Measurements from ENCODE around the gene GRM1. TPM values are rescaled to one million over a fixed set of nuclear protein-coding genes. Genes with fewer than 3 reads are reported as not detected.

GRM1 gene
- total and polyA plus RNA-seq, 2 donors (not counting 1 experiment from before 2014, with no cell fraction given) = not detected

- Histone ChIP-seq H3K27me3 (replicated peaks in 1 of 4; ENCODE audit: control extremely low read depth in 1 of 4, control insufficient read depth in 3 of 4, insufficient read depth in 4 of 4, low read length in 3 of 4) (no peaks in the 10 kb centered on the region), H3K4me2 (replicated peaks; ENCODE audit: low read depth, low read length, poor library complexity, severe bottlenecking) (no peak overlapping the region), H3K9ac (ENCODE audit: low read length) (no peak overlapping the region), H3K9me3 (ENCODE audit: control extremely low read depth in 1 of 3, control insufficient read depth in 2 of 3, insufficient read depth in 1 of 3, low read length in 2 of 3) (no peaks in the 10 kb centered on the region), H4K20me1 (ENCODE audit: control insufficient read depth, insufficient read depth, low read length, poor library complexity, severe bottlenecking) (no peaks in the 10 kb centered on the region), H3K4me3 (ENCODE audit: control extremely low read depth in 1 of 5, extremely low read depth in 1 of 5, insufficient read depth in 1 of 5, low read depth in 2 of 5, low read length in 4 of 5) (no peak overlapping the region), H3K4me1 (ENCODE audit: control insufficient read depth in 2 of 2, insufficient read depth in 2 of 2, low read length in 2 of 2) (no peaks in the 10 kb centered on the region), H3K79me2 (ENCODE audit: control insufficient read depth, insufficient read depth, low read length) (no peaks in the 10 kb centered on the region), H2AFZ (ENCODE audit: insufficient read depth, low read depth, low read length, poor library complexity, severe bottlenecking) (no peak overlapping the region), H3K36me3 (replicated peaks in 1 of 2; ENCODE audit: control extremely low read depth in 1 of 2, control insufficient read depth in 1 of 2, extremely low read depth in 1 of 2, insufficient read depth in 2 of 2, low read length in 1 of 2) (no peaks in the 10 kb centered on the region), H3K27ac (ENCODE audit: low read length in 2 of 2) (no peak overlapping the region)
- ATAC-seq (ENCODE audit: low read depth) (no peak), DNase-seq (no peak)
- ChIA-PET POLR2A (no interaction called here), CTCF (no interaction called here)
- WGBS (ENCODE audit: insufficient coverage) = 100% methylated on average over 1 of the region's 3 CpGs
- no peaks in the 10 kb centered on the region for H3K4me1 Mint-ChIP-seq
- no peaks in the 10 kb centered on the region for H3K27me3 Mint-ChIP-seq
- intact Hi-C loops (cut with micrococcal nuclease) = no loop called here
- no peak overlapping the region for H3K27ac Mint-ChIP-seq
- no peak overlapping the region for H3K4me3 Mint-ChIP-seq
- H3K9me3 Mint-ChIP-seq (ENCODE audit: insufficient read depth) = peaks cover 9% of the 10 kb centered on the region
- TF ChIP-seq EZH2 (IDR thresholded peaks at IDR 0.05; ENCODE audit: borderline replicate concordance, insufficient read depth, low read depth, low read length, poor library complexity, severe bottlenecking) (no peak), CTCF (IDR thresholded peaks at IDR 0.05) (no peak)
Measured at GRCh38 chr6:146484411-146484810, 455.5 kb downstream of the GRM1 start.

Small RNA genes lying within 50 kb of the gene (small RNA-seq; reads per million reads assigned to genes)
- gene RNA5SP222 (ENCODE audit: insufficient read length, low read depth, low replicate concordance) = not detected

Other genes starting within 250 kb of the GRM1 start
- 9.7 and 10.2 TPM in 2 replicates for gene FBXO30, start 214.3 kb upstream of the GRM1 start, total RNA-seq
- gene FBXO30, start 214.3 kb upstream of the GRM1 start, polyA plus RNA-seq = 0.85 and 1.4 TPM in 2 replicates
- 43.8 and 45.4 TPM in 2 replicates for gene SHPRH, start 64.7 kb upstream of the GRM1 start, total RNA-seq
- 9.1 and 11.6 TPM in 2 replicates for gene SHPRH, start 64.7 kb upstream of the GRM1 start, polyA plus RNA-seq

Measured in B cell (primary cell).